Stimulated activated CD8-positive, alpha-beta memory T cell treated with anti-CD3 and anti-CD28 coated beads, Interleukin-4, amount 100 ng/mL, for 4 hours (primary cell): Measurements from ENCODE around the gene FHOD3.

Experiments used
- DNase-seq, 2 donors: peaks; one replicate each; pipeline ENCODE4 v3.0.0-alpha.2; 2020; ENCODE audit warnings: low read depth in 2 of 2, low spot score in 1 of 2

FHOD3 gene

DNA sequence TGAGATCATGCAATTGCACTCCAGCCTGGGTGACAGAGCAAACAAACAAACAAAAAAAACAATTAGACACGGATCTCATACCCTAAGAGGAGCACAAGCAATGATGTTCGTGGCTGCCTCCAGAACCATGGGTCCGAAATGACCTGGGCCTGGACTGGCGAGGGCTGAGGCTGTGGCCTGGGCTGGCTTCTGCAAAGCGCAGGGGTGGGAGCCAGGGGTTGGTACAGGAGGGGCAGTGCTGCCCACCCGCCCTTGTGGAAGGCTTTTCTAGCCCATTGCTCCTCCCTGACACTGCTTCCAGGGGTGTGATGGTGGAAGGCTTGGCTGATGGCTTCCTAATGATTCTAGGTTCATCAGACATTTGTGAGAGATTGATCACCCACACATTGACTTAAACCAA is 167.8 kb downstream of the FHOD3 start:
- DNase-seq: no peak

DNA sequence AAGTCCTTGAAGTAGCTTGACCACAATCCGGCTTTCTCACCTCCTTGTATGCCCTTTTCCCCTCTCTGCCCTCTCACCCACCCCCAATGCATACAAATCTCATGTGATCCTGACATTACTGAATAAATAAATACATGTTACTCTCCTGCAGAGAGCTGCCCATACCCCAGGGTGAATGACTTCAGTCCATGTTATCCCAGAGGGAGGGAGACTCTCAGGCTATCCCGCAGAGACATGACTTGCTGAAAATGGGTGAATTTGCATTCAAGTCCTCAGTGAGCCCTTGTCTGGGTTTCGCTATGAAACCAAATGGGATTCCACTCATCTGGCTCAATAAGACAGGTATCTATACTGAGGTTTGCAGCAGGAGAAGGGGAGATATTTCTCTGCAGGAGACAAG is 168.5 kb downstream of the FHOD3 start:
- no peak for DNase-seq

DNA sequence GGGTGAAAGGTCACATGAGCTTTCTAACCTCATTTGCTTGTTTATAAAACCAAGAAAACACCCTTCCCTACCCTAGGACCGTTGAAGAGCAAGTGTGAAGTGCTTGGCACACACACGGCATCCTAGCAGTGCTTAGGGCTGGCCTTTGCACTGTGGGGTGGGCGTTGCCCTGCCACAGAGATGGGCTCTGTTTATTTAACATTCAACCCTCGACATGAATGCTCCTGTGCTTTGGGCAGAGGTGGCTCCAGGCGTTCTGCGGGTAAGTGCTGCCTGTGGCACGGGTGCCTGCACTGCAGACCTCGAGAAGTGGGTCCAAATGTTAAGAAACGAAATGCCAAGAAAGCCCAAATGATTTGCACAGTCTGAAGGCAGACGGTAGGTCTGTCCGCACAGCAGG is 170.1 kb downstream of the FHOD3 start:
- no peak for DNase-seq

DNA sequence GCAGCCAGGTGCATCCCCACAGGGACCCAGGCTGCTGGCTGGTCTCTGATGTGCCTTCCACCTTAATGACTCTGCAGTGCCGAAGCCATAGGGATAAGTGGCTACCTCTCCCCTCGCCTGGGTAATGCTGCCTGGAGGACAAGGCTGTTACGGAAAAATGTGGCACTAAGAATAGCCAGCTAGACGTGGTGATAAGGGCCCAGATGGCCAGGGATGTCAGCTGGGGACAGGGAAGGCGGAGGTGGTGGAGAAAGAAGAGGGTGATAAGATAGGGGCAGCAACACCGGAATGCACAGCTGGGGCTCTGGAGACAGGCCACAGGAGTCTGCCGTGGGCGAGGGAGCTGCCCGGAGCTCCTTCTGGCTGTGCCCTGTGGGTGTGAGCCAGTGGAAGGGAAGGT is 170.6 kb downstream of the FHOD3 start:
- DNase-seq: no peak

DNA sequence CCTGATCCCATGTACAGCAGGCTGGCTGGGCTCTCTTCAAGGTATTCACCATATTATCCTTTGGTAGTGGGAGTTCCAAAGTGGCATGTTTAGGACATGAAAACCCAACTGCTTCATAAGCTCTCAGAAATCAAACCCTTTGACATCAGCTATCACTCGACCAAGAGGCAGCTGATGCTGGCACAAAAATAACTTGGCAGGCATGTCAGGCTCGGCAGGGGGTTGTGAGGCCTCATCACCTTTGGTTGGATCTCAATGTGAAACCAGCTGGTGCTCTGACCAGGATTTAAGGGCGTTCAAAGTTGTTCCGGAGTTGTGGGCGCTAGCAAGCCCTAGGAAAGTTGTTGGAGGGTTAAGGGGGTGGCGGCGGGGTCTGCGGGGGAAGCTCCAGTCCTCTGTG is 171.9 kb downstream of the FHOD3 start:
- no peak for DNase-seq

DNA sequence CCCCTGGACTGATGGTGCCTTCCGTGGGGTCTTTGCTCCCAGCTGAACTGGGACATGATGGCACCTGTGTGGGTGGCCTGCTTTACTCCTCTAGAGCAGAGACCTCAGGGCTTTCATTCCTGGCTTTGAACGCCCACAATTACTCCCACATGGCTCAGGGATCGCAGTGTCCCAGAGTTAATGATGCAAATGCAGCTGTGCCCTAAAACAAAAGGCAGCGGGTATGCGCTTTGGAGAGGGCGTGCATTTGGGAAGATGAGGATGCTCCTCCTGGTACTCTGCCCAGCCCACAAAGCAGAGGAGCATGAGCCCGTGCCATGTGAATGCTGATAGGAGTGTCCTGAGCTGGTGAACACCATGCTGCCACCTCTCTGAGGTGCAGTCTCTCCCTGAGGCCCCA is 173.4 kb downstream of the FHOD3 start:
- DNase-seq: no peak

DNA sequence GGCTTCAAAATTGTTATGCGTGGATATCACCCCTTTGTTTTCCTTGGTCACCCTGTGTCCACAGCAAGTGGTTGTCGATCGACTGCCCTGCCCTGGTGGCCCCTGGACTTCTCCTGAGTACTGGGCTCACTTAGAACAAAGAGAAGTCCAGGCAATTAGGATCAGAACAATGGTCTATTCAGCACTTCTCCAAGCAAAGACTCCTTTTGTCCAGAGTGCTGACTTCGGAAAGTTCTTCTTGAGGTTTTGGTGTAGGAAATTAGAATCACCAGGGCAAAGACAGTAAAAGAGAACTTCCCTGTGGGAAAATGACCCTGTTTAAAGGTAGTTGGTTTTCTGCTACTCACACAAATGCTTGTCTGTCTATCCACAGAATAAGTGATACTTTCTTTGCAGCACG is 173.9 kb downstream of the FHOD3 start:
- no peak for DNase-seq

DNA sequence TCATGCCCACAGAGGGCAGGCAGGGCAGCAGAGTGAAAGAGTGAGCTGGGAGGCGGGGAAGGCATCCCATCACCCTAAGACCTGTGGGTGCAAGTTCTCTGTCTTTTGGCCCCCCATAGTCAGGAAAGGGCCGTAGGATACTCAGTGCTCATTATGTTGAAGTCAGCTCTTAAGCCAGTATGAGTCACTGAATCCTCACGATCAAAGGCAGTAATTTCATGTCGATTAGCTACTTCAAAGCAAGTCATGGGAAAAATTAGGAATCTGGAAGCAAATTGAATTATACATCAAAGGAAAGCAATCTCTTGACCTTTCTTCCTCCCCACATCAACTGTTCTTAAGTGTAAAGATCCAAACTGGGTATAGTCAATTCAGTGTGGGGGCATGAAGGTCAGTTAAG is 178.9 kb downstream of the FHOD3 start:
- no peak for DNase-seq

DNA sequence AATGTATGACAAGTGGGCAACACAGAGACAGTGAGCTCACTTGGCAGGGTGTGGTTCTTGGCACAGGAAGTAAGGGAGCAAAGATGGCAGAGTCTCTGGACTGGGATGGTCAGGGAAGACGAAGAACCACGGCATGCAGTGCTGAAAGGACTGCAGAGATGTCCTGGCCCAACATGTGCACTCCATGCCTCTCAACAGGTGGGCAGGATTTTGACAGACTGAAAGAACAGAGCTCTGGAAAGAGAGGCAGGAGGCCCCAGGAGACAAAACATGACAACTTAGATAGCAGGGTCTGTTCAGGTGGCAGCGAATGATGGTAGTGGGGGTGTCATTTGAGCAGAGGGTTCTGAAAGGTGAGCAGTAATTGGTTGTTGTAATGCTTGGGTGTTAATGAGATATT is 180.3 kb downstream of the FHOD3 start:
- DNase-seq: no peak

DNA sequence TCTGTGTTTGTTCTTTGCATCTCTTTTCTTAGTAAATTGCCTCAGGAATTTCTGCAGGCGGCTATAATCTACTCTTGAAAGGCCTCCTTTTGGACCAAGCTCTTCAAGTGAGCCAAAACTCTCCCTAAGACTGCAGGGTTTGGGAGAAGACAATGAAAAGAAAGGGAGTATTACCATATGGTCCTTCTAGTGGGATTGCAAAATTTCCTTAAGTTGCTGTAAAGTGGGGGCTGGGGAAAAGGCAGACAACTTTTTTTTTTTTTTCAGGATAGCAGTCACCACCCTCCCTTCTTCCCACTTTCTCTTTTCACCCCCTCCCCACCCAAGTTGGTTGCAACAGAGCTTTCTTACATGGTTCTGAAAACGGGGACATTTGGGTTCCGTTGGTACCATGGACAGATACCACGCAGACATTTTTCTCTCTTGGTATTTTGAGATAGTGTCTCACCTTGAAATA is 183.7 kb downstream of the FHOD3 start:
- DNase-seq: no peak

DNA sequence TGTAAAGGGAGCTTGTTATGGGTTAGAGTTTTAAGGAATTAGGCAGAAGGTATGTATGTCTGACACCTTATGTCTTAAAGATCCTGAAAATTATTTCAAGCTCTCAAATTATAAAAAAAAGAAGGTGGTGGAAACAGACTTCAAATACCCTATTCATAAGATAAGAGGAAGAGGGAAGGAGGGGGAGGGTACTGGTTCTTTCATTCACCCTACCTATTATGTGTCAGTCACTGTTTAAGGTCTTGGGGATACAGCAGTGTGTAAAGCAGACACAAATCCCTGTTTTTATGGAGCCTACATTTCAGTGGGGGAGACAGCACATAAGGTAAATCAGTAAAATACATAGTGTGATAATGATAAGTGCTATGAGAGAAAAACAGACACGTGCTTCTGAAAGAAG is 184.4 kb downstream of the FHOD3 start:
- no peak for DNase-seq

DNA sequence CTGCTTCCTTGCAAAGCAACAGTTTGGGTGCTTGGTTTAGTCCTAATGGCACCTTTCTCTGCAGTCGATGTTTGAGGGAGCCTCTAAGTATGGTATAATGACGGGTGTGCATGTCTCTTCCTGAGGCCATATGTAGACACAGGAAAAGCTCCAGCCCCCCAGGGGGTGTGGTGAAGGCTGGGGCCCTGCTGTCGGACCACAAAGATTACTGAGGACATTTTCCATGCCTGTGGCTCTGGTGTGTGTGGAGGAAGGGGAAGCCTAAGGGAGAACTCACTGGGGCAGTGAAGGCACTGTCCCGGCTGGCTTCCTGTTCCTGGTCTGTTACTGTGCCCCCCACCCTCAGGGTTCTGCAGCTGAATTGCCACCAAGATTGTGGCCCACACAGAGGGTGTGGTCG is 187.1 kb downstream of the FHOD3 start:
- no peak for DNase-seq

DNA sequence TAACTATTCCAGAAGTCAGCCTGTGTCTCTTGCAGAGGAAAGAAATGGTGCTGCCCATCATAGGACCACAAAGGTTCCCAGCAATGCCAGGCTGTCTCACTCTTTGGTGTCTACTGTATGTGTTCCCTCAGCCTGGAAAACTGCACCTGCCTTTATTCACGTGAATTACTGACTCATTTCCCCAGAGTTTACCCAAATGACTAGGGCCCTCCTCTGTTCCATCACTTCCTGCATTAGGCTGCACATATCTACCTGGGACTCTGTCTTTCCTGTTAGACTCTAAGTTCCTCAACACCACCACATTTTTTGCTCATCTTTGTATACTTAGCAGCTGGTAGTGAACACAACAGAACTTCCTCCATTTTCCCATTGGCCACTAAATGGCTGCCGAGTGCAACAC is 188.3 kb downstream of the FHOD3 start:
- no peak for DNase-seq

DNA sequence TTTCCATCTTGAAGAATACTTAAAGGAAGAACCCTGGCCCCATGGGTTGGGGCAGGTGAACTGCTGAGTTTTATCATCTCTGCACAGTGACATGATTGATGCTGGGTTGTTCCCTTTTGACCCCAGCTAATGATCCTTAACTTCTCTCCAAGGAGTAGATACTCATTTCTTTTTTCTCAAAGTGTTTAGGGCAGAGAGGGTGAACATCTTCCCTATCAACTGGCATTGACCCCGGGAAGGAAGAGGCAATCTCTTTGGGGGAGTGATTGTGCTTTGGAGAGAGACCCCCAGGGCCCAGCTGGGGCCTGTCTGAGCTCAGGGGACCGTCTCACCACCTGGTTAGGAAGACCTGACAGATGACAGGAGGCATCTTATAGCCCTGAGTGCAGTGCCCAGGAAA is 190.6 kb downstream of the FHOD3 start:
- DNase-seq: no peak

DNA sequence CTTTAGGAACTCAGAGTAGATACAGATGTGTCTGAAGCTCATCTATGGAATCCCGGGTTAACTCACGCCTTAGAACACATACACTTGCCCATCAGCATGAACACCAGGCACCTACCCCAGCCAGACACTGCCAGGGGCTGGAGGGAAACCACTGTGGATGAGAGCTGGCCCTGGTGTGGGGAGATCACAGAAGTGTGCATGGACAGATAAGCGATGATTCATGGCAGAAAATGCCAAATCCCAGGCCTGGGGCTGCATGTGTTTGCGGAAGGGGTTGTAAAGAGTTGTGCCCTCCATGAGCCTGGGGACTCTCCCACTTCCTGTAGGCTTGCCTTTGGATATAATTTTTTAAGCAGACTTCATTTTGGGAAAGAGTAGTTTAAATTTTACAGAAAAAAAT is 193.4 kb downstream of the FHOD3 start:
- DNase-seq: no peak

DNA sequence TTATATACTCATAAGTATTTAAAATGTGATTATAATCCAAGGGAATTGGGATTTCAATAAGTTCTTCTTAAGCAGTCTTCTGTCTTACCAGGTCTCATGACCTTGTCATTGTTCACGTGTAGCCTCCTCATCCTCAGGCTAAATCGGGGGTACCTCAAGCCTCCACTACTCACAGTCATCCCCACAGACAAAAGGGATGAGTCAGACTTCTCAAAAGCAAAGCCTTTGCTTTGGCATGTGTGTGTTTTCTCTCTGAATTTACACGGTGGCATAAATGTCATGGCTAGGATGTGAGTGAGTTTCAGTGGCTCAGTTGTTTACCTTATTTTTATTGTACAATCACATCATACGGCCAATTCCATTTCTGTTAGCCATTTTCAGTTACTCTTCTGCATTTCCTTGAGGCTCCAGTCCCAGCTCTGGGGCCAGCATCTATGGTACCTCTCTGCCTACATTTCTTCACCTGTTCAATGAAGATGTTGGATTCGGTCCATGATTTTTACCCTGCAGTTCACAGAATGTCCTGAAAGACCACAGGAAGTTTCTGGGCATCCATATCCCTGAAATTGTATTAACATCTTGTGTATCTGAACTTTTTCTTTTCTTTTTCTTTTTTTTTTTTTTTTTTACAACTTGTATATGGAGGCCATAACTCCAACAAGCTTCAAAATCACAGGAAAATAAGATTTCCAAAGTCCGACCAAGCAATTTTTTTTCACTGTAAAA is 195.3 kb downstream of the FHOD3 start:
- no peak for DNase-seq

DNA sequence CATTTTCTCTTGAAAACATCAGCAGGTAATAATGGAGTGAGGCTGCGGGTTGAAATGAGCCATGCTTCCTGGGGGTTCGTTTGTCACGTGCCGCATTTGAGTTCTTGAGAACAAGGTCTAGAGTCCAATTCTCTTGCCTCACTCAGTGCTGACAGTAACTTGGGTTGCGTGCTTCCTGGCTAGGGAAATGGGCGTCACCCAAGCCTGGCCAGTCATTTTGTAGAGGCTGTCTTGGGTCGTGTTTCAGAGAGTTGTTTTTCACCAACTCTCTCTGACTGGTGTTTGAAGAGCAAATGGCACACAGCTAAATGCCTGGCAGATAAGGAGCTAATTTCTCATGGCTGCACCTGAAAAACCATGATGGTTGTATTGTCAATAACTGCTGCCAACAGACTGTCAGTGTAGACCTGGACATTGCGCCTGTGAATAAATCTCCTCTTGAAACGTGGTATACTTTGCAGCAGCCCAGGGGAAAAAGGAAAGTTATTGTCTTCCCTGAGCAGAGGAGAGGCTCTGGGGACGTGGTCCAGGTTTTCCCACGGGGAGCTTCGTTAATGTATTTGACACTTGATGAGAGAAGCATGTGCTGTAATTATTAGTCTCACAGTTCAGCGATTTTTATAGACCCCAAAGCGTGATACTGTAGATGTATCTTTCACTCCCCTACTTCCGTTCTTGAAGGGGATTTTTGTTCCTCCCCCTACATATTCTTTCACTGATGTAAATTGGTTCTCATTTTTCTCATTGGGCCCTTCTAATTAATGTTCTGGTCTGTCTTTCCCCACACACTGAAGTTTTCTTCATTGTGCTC is 196.0 kb downstream of the FHOD3 start:
- no peak for DNase-seq

DNA sequence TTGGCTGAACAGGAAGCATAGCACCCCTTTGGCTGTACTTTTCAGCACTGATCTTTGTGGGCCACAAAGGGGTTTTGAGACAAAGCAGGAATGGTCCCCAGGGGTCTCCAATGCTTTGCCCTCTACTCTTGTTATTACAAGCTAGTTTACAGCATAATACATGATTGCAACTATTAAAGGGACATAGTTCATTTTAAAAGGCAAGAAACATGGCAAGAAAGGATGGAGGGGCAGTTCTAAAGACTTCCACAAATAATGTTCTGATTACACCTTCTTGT is 196.6 kb downstream of the FHOD3 start:
- no peak for DNase-seq

DNA sequence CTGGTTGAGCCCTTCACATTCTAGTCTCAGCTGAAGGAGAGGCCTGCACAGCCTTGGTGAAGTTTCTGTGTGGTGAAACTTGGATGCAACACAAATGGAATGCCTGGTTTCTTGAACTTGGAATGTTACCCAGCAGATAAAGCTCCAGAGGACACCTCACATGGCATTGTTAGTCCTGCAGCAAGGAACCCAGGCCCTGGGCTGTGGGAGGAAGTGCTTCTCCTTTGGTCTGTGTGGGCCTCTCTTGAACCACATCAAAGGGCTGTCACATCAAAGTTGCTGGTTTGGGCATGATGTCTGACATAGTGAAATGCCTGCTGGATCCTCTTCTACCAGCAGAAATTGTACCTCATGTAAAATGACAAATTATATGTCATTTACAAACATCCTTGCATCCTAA is 198.5 kb downstream of the FHOD3 start:
- no peak for DNase-seq

DNA sequence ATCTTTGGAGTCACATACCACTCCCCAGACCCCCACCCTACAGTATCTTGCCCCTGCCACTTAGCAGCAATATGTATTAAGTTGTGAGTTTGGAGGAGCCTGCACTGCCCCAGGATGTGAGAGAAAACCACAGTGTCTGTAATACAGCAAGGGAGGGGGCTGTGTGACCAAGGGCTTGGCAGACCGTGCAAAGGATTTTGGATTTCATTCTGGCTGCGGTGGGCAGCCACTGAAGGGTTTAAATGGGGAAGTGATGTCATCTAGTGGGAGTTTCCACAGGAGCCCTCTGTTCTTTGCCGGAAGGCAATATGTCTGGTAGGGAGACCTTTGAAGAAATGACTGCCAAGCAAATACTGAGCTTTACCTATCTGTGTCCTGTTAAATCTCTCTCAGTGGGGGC is 202.4 kb downstream of the FHOD3 start:
- DNase-seq: no peak

DNA sequence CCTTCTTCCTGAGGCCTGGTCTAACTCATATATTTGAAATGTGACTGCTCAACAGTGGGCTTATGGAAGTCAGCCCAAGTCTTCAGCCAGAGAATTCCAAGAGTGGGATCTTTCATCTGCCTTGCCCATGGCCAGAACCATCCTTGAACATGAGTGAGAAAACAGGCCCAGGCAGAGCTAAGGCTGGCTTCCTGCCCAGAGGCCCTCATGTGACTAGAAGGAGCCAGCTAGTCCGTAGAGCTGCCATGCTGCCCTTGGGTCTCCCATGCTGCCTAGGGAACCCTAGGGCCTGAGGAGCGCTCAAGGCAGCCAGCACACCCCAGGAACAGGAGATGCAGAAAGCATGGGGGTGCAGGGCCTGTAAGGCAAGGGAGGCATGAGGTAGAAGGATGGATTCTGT is 203.6 kb downstream of the FHOD3 start:
- DNase-seq: no peak

DNA sequence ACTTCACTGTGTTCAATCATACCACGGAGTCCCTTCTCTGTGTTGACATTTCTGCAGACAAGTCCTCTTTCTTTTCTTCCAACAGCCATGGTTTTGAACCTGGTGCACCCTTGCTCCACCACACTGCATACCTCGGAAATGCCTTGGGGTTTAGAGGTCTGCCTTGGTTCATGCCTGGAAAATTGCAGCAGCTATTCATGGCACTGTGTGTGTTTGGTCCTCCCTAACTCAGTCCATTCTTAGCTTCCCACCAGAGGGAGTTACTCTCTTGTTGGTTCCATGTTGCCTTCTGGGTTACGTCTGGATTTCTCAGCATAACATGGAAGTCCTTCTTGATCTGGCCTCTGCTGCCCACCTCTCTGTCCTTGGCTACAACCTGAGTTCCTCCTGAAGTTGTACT is 206.0 kb downstream of the FHOD3 start:
- no peak for DNase-seq

DNA sequence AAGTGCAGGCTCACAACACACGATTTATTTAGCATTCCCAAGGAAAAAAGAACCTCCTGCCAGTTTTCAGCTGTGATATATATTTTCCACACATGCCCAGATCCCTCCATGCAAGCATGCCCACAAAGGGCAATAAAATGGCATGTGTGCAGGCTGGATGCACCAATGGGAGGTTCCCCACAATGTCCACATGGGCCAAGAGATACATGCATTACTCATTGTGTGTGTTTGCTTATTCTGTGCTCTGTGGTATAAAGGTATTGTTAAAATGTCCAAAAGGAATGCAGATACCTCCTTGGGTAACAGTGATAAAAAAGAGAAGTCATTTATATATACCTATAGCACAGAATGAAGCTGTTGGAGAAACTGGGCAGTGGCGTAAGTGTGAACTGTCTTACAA is 207.4 kb downstream of the FHOD3 start:
- DNase-seq: no peak
